ENCODE measurements around the gene KIF26B.
"Not testable (repeated sequence)": the region's sequence is repeated elsewhere in the genome, so short reads cannot be mapped to it uniquely, and the experiment has no call there.

Gene KIF26B

GRCh38 chr1:245397771-245398170, 243.0 kb downstream of the KIF26B start:
- no peak for DNase-seq

- no peak for DNase-seq
These were observed 243.4 kb downstream of the KIF26B start for GRCh38 chr1:245398180-245398579.

GRCh38 chr1:245401881-245402587, 247.2 kb downstream of the KIF26B start:
- DNase-seq, result no peak

- not testable (repeated sequence) for DNase-seq
These were observed 248.2 kb downstream of the KIF26B start for GRCh38 chr1:245402998-245403397.

GRCh38 chr1:245404527-245404926, 249.7 kb downstream of the KIF26B start:
- DNase-seq, result no peak

GRCh38 chr1:245404952-245405351, 250.2 kb downstream of the KIF26B start:
- DNase-seq, result no peak

GRCh38 chr1:245406426-245406825, 251.6 kb downstream of the KIF26B start:
- no peak for DNase-seq

GRCh38 chr1:245407983-245408382, 253.2 kb downstream of the KIF26B start:
- DNase-seq, result no peak

GRCh38 chr1:245409341-245410195, 254.8 kb downstream of the KIF26B start:
- no peak for DNase-seq

- DNase-seq, result no peak
These were observed 256.7 kb downstream of the KIF26B start for GRCh38 chr1:245411245-245412036.

GRCh38 chr1:245412306-245412705, 257.5 kb downstream of the KIF26B start:
- DNase-seq, result no peak

- no peak for DNase-seq
These were observed 262.0 kb downstream of the KIF26B start for GRCh38 chr1:245416781-245417180.

GRCh38 chr1:245418077-245418476, 263.3 kb downstream of the KIF26B start:
- DNase-seq, result no peak

GRCh38 chr1:245419461-245419978, 264.7 kb downstream of the KIF26B start:
- DNase-seq, result no peak

GRCh38 chr1:245419989-245420388, 265.2 kb downstream of the KIF26B start:
- no peak for DNase-seq

- DNase-seq, result no peak
These were observed 266.1 kb downstream of the KIF26B start for GRCh38 chr1:245420926-245421325.

GRCh38 chr1:245428681-245429080, 273.9 kb downstream of the KIF26B start:
- no peak for DNase-seq

- DNase-seq, result no peak
These were observed 276.9 kb downstream of the KIF26B start for GRCh38 chr1:245431706-245432105.

- DNase-seq, result no peak
These were observed 277.6 kb downstream of the KIF26B start for GRCh38 chr1:245432228-245432875.

- no peak for DNase-seq
These were observed 278.8 kb downstream of the KIF26B start for GRCh38 chr1:245433561-245433960.

GRCh38 chr1:245434280-245434679, 279.5 kb downstream of the KIF26B start:
- no peak for DNase-seq

- no peak for DNase-seq
These were observed 281.6 kb downstream of the KIF26B start for GRCh38 chr1:245436407-245436806.
